RWPE2 (cell line): ENCODE results near the gene BRIP1.

Experiments
- ATAC-seq: fragments of 200-7000 bp; cut with Tn5 transposase; 3 replicates; pipeline ENCODE4 v1.9.1; 2021; ENCODE audit warnings: low read depth
- DNase-seq: peaks from one replicate; pipeline ENCODE4 v3.0.0-alpha.2; 2020; ENCODE audit warnings: low spot score
- H3K27ac ChIP-seq: fragments of 450-650 bp; 2 replicates; pipeline ENCODE4 v1.5.1; 2017; ENCODE audit warnings: mild to moderate bottlenecking; ENCODE audit not compliant: poor library complexity, severe bottlenecking
- H3K27me3 ChIP-seq: fragments of 250-450 bp; sonication (Bioruptor Pico); 2 replicates; pipeline ENCODE4 v1.5.1; 2021; ENCODE audit warnings: mild to moderate bottlenecking, moderate library complexity; ENCODE audit not compliant: insufficient read depth, poor library complexity, severe bottlenecking
- H3K36me3 ChIP-seq: fragments of 250-450 bp; sonication (Bioruptor Pico); 2 replicates; pipeline ENCODE4 v1.5.1; 2020; ENCODE audit warnings: low read depth, mild to moderate bottlenecking, moderate library complexity
- H3K4me1 ChIP-seq: fragments of 250-450 bp; sonication (Bioruptor Pico); 2 replicates; pipeline ENCODE4 v1.5.1; 2021; ENCODE audit warnings: mild to moderate bottlenecking, moderate library complexity; ENCODE audit not compliant: insufficient read depth, poor library complexity, severe bottlenecking
- H3K4me3 ChIP-seq: fragments of 250-450 bp; sonication (Bioruptor Pico); 2 replicates; pipeline ENCODE4 v1.5.1; 2021; ENCODE audit warnings: mild to moderate bottlenecking, moderate library complexity; ENCODE audit not compliant: severe bottlenecking
- H3K9me3 ChIP-seq: fragments of 250-450 bp; sonication (Bioruptor Pico); 2 replicates; pipeline ENCODE4 v1.5.1; 2021; ENCODE audit warnings: mild to moderate bottlenecking, moderate library complexity; ENCODE audit not compliant: severe bottlenecking
- TF ChIP-seq, protein P1 (sequence below): fragments of 450-650 bp; IDR thresholded peaks from one replicate; pipeline ENCODE4 v1.5.1; 2017; ENCODE audit warnings: mild to moderate bottlenecking, moderate library complexity; ENCODE audit not compliant: poor library complexity, severe bottlenecking

The BRIP1 gene

DNA sequence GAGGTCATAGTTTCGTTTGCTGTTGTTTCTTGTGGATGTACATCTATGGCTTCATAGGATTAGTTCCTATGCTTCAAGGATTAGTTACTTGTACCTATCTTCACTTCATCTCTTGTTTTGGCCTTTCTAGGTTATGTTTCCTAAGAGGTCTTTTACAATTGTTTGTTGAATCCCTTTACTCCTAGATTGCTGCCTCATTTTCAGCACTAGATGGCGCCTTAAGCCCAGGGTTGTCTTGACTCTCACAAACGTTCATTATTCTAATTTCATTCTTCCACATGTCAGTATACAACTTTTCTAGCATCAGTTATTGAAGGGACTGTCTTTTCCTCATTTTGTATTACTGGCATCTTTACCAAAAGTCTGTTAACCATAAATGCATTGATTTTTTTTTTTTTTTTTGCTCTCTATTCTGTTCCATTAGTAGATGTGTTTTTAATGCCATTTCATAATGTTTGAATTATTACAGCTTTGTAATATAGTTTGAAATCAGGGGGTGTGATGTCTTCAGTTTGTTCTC, 227.4 kb downstream of the BRIP1 start:
- no peak for DNase-seq
- TF ChIP-seq, protein P1, sequence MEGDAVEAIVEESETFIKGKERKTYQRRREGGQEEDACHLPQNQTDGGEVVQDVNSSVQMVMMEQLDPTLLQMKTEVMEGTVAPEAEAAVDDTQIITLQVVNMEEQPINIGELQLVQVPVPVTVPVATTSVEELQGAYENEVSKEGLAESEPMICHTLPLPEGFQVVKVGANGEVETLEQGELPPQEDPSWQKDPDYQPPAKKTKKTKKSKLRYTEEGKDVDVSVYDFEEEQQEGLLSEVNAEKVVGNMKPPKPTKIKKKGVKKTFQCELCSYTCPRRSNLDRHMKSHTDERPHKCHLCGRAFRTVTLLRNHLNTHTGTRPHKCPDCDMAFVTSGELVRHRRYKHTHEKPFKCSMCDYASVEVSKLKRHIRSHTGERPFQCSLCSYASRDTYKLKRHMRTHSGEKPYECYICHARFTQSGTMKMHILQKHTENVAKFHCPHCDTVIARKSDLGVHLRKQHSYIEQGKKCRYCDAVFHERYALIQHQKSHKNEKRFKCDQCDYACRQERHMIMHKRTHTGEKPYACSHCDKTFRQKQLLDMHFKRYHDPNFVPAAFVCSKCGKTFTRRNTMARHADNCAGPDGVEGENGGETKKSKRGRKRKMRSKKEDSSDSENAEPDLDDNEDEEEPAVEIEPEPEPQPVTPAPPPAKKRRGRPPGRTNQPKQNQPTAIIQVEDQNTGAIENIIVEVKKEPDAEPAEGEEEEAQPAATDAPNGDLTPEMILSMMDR, result peak; percentile 92

DNA sequence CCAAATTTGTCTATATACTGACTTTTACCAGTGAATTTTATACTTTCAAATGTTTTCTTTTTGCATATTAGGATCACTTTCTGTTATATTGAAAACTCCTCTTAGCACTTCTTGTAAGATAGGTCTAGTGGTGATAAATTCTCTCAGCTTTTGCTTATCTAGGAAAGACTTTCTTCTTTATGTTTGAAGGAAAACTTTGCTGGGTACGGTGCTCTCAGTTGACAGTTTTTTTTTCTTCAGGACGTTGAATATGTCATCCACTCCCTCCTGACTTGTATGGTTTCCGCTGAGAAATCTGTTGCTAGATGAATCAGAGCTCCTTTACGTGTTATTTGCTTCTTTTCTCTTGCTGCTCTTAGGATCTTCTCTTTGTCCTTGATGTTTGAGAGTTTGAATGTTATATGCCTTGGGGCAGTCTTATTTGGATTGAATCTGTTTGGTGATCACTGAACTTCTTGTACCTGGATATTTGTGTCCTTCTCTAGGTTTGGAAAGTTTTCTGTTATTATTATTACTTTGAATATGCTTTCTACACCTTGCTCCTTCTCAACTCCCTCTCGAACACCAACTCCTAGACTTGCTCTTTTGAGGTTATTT, 228.3 kb downstream of the BRIP1 start:
- Histone ChIP-seq H3K27me3 (no peaks in the 10 kb centered on the region), H3K9me3 (no peaks in the 10 kb centered on the region), H3K4me3 (no peak overlapping the region), H3K27ac (no peak overlapping the region), H3K36me3 (no peaks in the 10 kb centered on the region), H3K4me1 (no peaks in the 10 kb centered on the region)
- ATAC-seq (no peak), DNase-seq (no peak)
- TF ChIP-seq, protein P1, result no peak

More for the DNA sequence above, 227.4 kb downstream of the BRIP1 start:
- H3K36me3 ChIP-seq, result no peaks in the 10 kb centered on the region
- no peaks in the 10 kb centered on the region for H3K4me1 ChIP-seq
- H3K4me3 ChIP-seq, result no peak overlapping the region
- H3K27ac ChIP-seq, result no peak overlapping the region
- H3K27me3 ChIP-seq, result no peaks in the 10 kb centered on the region
- no peaks in the 10 kb centered on the region for H3K9me3 ChIP-seq
- peak; percentile 48; the same call in 1 of the 3 replicates for ATAC-seq

DNA sequence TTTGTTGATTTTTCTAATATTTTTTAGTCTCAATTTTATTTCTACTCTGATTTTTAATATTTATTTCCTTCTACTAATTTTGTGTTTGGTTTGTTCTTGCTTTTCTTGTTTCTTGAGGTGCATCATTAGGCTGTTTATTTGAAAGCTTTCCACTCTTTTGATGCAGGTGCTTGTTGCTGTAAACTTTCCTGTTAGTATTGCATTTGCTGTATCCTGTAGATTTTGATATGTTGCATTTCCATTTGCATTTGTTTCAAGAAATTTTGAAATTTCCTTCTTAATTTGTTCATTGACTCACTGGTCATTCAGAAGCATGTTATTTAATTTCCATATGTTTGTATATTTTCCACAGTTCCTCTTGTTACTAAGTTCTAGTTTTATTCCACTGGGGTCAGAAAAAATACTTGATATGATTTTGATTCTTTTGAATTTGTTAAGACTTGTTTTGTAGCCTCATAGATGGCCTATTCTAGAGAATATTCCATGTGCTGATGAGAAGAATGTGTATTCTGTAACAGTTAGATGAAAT, 229.3 kb downstream of the BRIP1 start:
- H3K27me3 ChIP-seq, result no peaks in the 10 kb centered on the region
- H3K4me1 ChIP-seq, result no peaks in the 10 kb centered on the region
- ATAC-seq, result no peak
- H3K27ac ChIP-seq, result no peak overlapping the region
- no peak overlapping the region for H3K4me3 ChIP-seq
- H3K36me3 ChIP-seq, result no peaks in the 10 kb centered on the region
- no peak for DNase-seq
- TF ChIP-seq, protein P1, result no peak
- H3K9me3 ChIP-seq, result no peaks in the 10 kb centered on the region

DNA sequence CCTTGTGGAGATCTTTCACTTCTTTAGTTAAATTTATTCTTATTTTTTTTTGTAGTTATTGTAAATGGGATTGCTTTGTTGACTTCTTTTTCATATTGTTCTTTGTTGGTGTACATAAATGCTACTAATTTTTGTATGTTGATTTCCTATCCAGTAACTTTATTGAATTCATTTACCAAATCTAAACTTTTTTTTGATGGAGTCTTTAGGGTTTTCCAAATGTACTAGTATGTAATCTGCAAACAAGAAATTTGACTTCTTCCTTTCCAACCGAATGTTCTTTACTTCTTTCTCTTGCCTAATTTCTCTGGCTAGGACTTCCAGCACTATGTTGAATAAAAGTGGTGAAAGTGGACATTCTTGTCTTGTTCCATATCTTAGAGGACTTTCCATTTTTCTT, 230.5 kb downstream of the BRIP1 start:
- TF ChIP-seq, protein P1, result no peak
- Histone ChIP-seq H3K27me3 (no peaks in the 10 kb centered on the region), H3K36me3 (no peaks in the 10 kb centered on the region), H3K4me3 (no peak overlapping the region), H3K4me1 (no peaks in the 10 kb centered on the region), H3K9me3 (no peaks in the 10 kb centered on the region), H3K27ac (no peak overlapping the region)
- DNase-seq (no peak), ATAC-seq (no peak)

DNA sequence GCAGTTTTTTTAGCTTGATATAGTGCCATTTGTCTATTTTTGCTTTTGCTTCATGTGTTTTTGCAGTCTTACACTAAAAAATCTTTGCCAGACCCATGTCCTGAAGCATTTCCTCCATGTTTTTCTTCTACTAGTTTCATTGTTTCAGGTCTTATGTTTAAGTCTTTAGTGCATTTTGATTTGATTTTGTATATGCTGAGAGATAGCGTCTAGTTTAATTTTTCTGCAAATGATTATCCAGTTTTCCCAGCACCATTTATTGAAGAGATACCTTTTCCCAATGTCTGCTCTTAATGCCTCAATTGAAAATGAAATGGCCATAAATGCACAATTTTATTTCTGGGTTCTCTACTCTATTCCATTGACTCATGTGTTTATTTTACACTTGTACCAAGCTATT, 231.5 kb downstream of the BRIP1 start:
- Histone ChIP-seq H3K4me1 (no peaks in the 10 kb centered on the region), H3K36me3 (no peaks in the 10 kb centered on the region), H3K27ac (no peak overlapping the region), H3K4me3 (no peak overlapping the region), H3K27me3 (no peaks in the 10 kb centered on the region), H3K9me3 (no peaks in the 10 kb centered on the region)
- DNase-seq (no peak), ATAC-seq (no peak)
- TF ChIP-seq, protein P1, result no peak
